GM19043 (cell line): ENCODE measurements around the gene ACVR1C.
A peak's percentile ranks its signal among the peaks of the same experiment; 100 is the strongest.

Experiments used
- ATAC-seq: cut with Tn5 transposase; IDR thresholded peaks from one replicate; pipeline ENCODE4 v1.9.1; 2021; ENCODE audit warnings: low read depth; ENCODE audit not compliant: unreplicated experiment

Gene ACVR1C

DNA sequence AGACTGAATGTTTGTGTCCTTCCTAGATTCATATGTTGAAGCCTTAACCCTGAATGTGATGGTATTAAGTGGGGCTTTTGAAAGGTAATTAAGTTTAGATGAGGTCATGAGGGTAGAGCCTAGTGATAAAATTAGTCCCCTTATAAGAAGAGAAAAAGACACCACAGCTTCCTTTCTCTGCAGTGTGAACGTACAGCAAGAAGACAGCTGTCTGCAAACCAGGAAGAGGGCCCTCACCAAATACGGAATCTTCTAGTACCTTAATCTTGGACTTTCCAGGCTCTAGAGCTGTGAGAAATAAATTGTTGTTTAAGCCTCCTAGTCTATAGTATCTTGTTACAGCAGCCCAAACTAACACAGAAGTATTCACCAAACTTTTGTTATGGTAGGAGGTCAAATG, 127.6 kb downstream of the ACVR1C start:
- no peak for ATAC-seq

GRCh38 chr2:157500334-157500733, 128.3 kb downstream of the ACVR1C start:
- ATAC-seq = no peak

GRCh38 chr2:157498483-157498882, 130.2 kb downstream of the ACVR1C start:
- ATAC-seq = no peak

GRCh38 chr2:157497638-157498314, 130.9 kb downstream of the ACVR1C start:
- peak; percentile 89 for ATAC-seq

- ATAC-seq = peak; percentile 96
Observed at GRCh38 chr2:157492189-157492773, 136.4 kb downstream of the ACVR1C start.

GRCh38 chr2:157489983-157490382, 138.7 kb downstream of the ACVR1C start:
- ATAC-seq = no peak

GRCh38 chr2:157488877-157489276, 139.8 kb downstream of the ACVR1C start:
- no peak for ATAC-seq

GRCh38 chr2:157487747-157488146, 140.9 kb downstream of the ACVR1C start:
- no peak for ATAC-seq

DNA sequence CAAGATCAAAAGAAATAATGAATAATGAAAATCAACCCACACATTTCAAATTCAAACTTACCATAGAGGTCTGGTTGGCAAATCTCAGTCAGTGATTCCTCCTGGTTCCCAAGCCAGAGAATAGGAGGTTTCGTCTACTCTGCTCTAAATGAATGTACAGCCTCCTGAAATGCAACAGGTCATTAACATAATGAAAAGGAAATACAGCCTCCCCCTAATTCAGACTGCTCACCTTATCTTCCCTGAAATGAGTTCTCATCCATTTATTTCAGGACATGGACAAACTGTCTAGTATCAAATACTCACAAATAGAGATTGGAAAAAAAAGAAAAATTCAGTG, 141.4 kb downstream of the ACVR1C start:
- ATAC-seq = no peak

- no peak for ATAC-seq
Observed at GRCh38 chr2:157486596-157487270, 141.9 kb downstream of the ACVR1C start.

GRCh38 chr2:157480182-157480961, 148.3 kb downstream of the ACVR1C start:
- peak; percentile 42 for ATAC-seq

DNA sequence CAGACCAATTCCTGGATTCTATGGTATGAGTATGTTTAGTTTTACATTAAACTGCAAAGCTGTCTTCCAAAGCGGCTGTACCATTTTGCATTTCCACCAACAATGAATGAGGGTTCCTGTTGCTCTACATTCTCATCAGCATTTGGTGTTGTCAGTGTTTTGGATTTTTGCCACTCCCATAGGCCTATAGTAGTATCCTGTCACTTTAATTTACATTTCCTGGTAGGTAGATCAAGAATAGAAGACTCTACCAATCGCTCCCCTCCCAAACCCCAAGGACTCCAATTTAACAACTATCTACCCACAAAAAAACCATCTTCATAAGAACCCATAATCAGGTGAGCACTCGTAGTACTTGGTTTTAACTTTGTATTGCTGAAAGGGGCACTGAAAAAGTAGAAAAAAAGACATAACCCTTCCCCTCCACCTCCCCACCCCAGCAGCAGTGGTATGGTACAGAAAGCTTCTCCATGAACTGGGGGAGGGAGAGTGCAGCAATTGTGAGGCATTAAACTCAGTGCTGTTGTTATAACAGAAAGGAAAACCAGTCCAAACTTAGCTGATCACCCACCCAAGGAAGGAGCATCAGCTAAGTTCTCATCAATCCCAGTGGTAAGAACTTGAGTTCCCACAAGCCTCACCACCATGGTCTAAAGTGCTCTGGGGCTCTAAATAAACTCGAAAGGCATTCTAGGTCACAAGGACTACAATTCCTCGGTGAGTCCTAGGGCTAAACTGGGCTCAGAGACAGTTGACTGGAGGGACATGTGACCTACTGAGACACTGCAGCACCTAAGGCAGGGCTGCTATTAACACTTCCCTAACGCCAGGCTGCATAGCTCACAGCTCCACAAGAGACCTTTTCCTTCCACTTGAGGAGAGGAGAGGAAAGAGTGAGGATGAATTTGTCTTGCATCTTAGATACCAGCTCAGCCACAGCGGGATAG, 149.3 kb downstream of the ACVR1C start:
- ATAC-seq = peak; percentile 40

GRCh38 chr2:157477919-157478318, 150.7 kb downstream of the ACVR1C start:
- no peak for ATAC-seq

DNA sequence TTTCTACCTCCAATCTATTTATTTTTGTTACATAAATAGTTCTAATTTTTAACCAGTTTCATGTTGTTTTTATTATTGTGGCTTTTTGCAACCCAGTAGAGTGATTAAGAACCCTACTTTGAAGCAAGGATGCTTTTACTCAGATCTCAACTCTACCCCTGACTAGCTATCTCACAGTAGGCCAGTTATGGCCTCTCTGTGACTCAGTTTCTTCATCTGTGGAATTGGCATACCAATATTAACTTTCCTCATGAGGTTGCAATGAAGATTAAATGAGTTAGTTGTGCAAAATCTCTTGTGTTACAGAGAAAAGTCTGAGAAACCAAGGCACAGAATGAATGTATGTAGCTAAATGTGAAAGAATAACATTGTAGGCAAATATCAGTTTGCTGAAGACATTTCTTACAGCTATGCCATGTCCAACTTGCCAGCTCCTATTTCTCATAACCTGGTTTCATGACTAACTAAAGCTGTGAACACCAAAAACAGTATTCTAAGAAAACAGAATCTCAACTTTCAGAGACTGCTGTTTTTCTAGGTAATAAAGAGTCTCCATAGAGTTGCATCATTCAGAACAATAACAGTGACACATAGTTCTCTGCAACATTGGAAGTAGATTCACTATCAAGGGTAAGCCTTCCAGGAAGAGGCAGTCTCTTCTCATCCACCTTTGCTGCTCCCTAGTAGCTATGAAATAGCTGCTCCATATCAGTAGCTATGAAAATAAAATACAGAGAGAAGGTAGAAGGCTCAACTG, 151.5 kb downstream of the ACVR1C start:
- ATAC-seq = no peak
